GM15510 (cell line): ENCODE results near the gene LGALSL.

Experiments used
- POLR2A ChIP-seq: IDR thresholded peaks from 3 replicates; pipeline ENCODE4 v1.6.1; 2011; ENCODE audit warnings: borderline replicate concordance; ENCODE audit not compliant: insufficient read length; ENCODE audit errors: extremely low read depth

The LGALSL gene

GRCh38 chr2:64453770-64454385, at the start of gene LGALSL:
Gene LGALSL (plus strand): TSS chr2:64454162. CDS start chr2:64454546, 384 bp downstream.
- TF ChIP-seq POLR2A: peak; percentile 40

DNA sequence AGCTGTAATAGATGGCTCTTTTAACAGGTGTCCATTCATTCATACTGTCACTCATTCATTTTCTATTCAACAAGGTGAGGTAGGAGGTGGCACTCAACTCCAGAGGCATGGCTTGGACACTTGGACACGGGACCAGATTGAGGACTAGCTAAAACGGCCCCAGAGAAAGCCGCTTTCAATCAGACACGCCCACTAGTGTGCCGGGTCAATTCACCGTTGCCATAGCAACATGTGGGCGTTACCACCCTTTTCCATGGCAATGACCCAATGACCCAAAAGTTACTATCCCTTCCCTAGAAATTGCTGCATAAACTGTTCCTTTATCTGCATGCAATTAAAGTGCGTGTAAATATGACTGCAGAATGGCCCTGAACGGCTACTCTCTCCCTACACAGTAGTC, 49.2 kb upstream of the LGALSL start:
- TF ChIP-seq POLR2A: no peak

- no peak for TF ChIP-seq POLR2A
These were observed 48.2 kb upstream of the LGALSL start for GRCh38 chr2:64405581-64406406.

DNA sequence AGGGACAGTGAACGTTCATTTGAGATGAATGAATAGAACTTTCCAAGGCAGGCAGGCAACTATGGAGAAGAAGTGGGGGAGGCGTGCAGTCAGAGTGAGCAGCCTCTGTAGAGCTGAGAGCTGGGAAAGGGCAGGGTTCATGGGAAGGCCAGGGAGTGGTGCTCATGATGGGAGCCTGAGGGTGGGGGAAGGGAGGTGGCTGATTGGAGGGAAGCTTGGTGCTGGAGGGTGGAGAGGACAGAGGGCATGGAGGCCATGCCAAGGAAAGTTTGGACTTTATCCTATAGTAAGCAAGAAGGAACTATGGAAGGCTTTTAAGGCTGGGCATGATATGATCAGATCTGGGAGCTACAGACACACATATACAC, 47.6 kb upstream of the LGALSL start:
- TF ChIP-seq POLR2A: no peak

GRCh38 chr2:64408031-64408430, 45.9 kb upstream of the LGALSL start:
- no peak for TF ChIP-seq POLR2A

DNA sequence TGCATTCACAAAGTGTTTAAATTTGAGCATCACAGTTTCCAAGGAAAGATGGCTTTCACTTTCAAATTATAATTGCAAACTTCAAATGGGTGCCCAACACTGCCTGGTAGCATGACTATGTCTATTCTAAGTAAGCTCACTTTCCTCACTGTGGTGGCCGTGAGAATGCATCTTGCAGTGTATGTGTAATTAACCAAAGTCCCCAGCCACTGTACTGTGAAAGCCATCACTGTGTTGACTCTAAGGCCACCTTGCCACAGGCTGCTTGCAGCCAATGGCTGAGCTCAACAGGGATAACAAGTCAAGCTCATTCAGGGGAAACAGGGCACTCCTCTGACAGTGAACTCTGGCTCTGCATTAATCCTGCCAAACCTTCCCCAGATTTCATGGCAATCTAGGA, 43.3 kb upstream of the LGALSL start:
- no peak for TF ChIP-seq POLR2A

DNA sequence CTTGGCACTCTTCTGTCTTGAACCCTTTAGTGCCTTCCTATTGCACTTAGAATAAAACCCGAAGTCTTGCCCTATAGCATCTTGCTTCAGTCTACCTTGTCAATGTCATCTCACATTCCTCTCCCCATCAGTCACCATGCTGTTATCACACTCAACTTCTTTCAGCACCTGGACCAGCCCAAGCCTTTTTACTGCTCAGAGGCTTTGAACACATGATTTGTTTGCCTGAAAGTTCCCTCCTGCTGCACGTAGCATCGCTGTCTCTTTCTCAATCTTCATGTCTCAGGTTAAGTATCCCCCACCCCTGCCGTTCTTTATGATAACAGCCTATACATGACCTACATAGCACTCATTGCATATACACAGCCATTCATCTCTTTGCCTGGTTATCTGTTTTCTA, 41.3 kb upstream of the LGALSL start:
- no peak for TF ChIP-seq POLR2A

- TF ChIP-seq POLR2A: no peak
These were observed 39.1 kb upstream of the LGALSL start for GRCh38 chr2:64414736-64415435.

DNA sequence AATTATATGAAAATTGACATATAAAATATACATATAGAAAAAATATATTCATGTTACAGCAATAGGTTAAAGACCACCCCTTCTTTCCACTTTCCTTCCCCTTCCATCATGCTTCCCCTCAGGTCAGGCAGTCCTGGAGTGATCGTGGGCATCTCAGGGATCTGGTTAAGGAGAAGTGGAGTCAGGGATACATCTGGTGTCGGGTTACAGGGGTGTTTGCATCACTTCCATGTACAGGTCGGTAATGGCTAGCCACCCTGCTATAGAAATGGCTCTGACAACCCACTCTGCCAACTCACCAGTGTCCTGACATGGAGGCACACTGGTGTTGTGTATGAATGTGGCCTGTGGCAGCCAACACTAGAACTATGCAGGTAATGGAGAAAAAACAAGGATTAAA, 36.3 kb upstream of the LGALSL start:
- TF ChIP-seq POLR2A: no peak

- no peak for TF ChIP-seq POLR2A
These were observed 34.3 kb upstream of the LGALSL start for GRCh38 chr2:64419596-64420165.

DNA sequence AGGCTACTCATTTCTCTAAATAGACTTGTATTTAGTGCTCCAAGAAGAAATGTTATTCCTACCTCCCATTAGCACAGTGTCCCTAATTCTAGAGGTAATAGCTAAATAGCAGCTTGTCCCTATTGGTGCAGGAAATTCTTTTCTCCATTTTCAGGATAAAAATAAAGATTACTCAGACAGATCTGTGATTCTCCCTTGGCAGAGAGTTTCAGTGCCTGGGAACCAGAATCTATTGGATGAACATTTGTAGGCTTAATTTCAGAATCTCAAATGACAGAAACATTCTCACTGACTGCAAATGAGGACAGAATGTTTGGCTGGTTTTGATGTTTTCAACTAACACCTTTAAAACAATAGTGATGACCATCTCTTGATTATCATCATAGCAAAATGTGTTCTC, 33.3 kb upstream of the LGALSL start:
- no peak for TF ChIP-seq POLR2A

GRCh38 chr2:64421201-64421600, 32.8 kb upstream of the LGALSL start:
- no peak for TF ChIP-seq POLR2A

GRCh38 chr2:64422466-64422865, 31.5 kb upstream of the LGALSL start:
- no peak for TF ChIP-seq POLR2A

DNA sequence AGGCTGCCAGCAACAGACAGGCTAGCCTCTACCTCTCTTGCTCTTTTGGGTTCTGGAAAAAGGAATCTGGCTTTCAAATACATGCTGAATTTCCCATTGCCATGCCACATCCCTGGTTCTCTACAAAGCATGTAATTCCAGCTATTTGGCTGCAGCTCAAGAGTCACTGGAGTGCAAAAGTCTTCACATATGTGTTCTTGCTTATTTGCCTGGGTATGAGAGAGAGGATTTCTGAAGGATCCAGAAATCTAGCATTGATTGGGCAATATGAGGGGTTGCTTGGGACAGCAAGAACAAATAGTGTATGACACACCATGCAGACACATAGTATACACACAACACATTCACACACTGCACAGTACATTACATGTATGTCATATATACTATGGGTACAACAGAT, 30.7 kb upstream of the LGALSL start:
- TF ChIP-seq POLR2A: no peak

DNA sequence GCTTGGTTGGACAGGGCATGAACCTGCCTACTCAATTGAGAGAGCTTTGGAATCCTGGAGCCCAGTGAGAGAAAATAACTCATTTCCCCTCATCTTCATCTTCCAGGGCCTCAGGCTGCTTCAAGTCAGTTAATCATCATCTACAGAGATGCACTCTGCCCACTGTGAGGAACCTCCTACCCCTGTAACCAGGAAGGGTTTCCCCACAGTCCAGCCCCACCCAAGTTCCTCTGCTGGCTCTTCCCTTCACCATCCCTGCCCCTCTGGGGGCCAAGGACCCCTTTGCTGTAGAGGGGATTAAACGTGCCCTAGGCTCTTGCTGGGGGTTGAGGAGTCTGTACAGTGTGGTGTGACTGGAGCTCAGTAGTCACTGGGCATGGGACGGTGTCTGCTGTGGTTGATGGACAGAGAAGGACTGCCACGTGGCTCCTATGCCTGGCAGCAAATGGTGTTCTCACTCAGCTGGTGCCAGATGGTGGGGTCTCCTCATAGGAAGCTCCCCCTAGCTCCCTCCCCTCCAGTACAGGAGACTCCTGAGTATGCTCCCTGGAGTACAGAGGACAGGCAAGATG, 29.5 kb upstream of the LGALSL start:
- no peak for TF ChIP-seq POLR2A
